Measurements from ENCODE around the gene ARID3A. TPM values are rescaled to one million over a fixed set of nuclear protein-coding genes. Genes with fewer than 3 reads are reported as not detected.

Gene ARID3A
- total RNA-seq, 1 donor from 2014 or later = 6.6 TPM

- no peaks in the 10 kb centered on the region for H3K9me3 Mint-ChIP-seq (ENCODE audit: low read depth)
Observed at GRCh38 chr19:900043-900301, 25.9 kb upstream of the ARID3A start.

DNA sequence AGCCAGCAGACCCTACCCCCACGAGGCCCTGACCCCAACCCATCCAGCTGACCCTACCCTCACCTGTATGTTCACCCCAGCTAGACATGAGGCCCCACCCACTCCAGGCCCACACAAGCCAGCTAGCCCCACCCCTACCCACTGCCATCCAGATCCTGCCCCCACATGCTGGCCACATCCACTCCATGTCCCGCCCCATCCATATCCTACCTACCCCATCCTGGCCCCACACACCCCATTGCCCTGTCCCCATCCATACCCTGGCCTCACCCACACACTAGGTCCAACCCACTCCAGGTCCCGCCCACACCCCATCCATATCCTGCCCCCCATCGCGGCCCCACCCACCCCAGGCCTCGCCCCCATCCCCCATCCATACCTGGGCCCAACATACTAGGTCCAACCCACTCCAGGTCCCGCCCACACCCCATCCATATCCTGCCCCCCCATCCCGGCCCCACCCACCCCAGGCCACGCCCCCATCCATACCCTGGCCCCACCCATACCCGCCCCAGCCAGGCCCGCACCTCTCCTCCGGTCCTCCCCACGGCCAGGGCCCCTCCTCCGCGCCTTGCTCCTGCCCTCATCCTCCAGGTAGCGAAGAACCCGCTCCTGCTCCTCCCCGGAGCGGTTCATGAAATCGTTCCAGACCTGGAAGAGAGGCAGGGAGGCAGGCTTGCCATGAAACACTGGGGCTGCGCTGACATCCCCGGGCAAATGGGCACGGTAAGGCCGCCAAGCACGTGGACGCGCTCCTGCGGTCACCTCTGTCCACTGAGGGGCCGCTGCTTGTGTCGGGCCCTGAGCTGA lies 25.3 kb upstream of the ARID3A start:
- no peak overlapping the region for H3K4me3 Mint-ChIP-seq (ENCODE audit: unreplicated experiment)
- H3K36me3 Mint-ChIP-seq (ENCODE audit: low read depth) = peaks cover 6% of the 10 kb centered on the region
- H3K4me1 Mint-ChIP-seq (ENCODE audit: low read depth) = no peaks in the 10 kb centered on the region
- peak; percentile 80 for DNase-seq (ENCODE audit: low spot score)
- TF ChIP-seq CTCF (IDR thresholded peaks at IDR 0.05) = no peak
- H3K9me3 Mint-ChIP-seq (ENCODE audit: low read depth) = no peaks in the 10 kb centered on the region
- no peak overlapping the region for H3K27ac Mint-ChIP-seq (ENCODE audit: unreplicated experiment)
- H3K27me3 Mint-ChIP-seq (ENCODE audit: low read depth) = no peaks in the 10 kb centered on the region

More at GRCh38 chr19:900043-900301, 25.9 kb upstream of the ARID3A start:
- no peak for TF ChIP-seq CTCF (IDR thresholded peaks at IDR 0.05)
- Mint-ChIP-seq H3K27me3 (ENCODE audit: low read depth) (no peaks in the 10 kb centered on the region), H3K4me1 (ENCODE audit: low read depth) (no peaks in the 10 kb centered on the region), H3K36me3 (ENCODE audit: low read depth) (peaks cover 6% of the 10 kb centered on the region), H3K27ac (ENCODE audit: unreplicated experiment) (no peak overlapping the region), H3K4me3 (ENCODE audit: unreplicated experiment) (no peak overlapping the region)
- DNase-seq (ENCODE audit: low spot score) = no peak

- Mint-ChIP-seq H3K9me3 (ENCODE audit: low read depth) (no peaks in the 10 kb centered on the region), H3K27me3 (ENCODE audit: low read depth) (no peaks in the 10 kb centered on the region), H3K36me3 (ENCODE audit: low read depth) (peaks cover 6% of the 10 kb centered on the region), H3K4me3 (ENCODE audit: unreplicated experiment) (no peak overlapping the region), H3K4me1 (ENCODE audit: low read depth) (no peaks in the 10 kb centered on the region), H3K27ac (ENCODE audit: unreplicated experiment) (no peak overlapping the region)
- DNase-seq (ENCODE audit: low spot score) = peak; percentile 83
- no peak for TF ChIP-seq CTCF (IDR thresholded peaks at IDR 0.05)
Observed at GRCh38 chr19:901216-902092, 24.4 kb upstream of the ARID3A start.

DNA sequence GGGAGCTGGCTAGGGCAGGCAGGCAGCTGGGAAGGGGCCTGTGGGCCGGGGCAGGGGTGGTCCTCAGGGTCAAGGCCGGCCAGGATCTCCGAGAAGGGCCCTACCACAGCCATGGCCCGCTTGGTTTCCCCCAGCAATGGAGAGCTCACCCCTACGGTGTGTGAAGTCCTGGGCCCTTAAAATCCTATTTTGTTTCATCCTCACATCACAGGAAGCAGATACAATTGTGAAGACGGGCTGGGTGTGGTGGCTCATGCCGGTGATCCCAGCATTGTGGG lies 23.8 kb upstream of the ARID3A start:
- no peak for TF ChIP-seq CTCF (IDR thresholded peaks at IDR 0.05)
- H3K27me3 Mint-ChIP-seq (ENCODE audit: low read depth) = no peaks in the 10 kb centered on the region
- peak; percentile 80 for DNase-seq (ENCODE audit: low spot score)
- H3K27ac Mint-ChIP-seq (ENCODE audit: unreplicated experiment) = no peak overlapping the region
- H3K4me3 Mint-ChIP-seq (ENCODE audit: unreplicated experiment) = no peak overlapping the region
- H3K9me3 Mint-ChIP-seq (ENCODE audit: low read depth) = no peaks in the 10 kb centered on the region
- no peaks in the 10 kb centered on the region for H3K4me1 Mint-ChIP-seq (ENCODE audit: low read depth)
- peaks cover 2% of the 10 kb centered on the region for H3K36me3 Mint-ChIP-seq (ENCODE audit: low read depth)

- no peak for DNase-seq (ENCODE audit: low spot score)
- Mint-ChIP-seq H3K27ac (ENCODE audit: unreplicated experiment) (no peak overlapping the region), H3K9me3 (ENCODE audit: low read depth) (no peaks in the 10 kb centered on the region), H3K36me3 (ENCODE audit: low read depth) (peaks cover 1% of the 10 kb centered on the region), H3K27me3 (ENCODE audit: low read depth) (no peaks in the 10 kb centered on the region), H3K4me3 (ENCODE audit: unreplicated experiment) (no peak overlapping the region), H3K4me1 (ENCODE audit: low read depth) (no peaks in the 10 kb centered on the region)
- no peak for TF ChIP-seq CTCF (IDR thresholded peaks at IDR 0.05)
Observed at GRCh38 chr19:902446-903226, 23.2 kb upstream of the ARID3A start.
